GM20431 (cell line): ENCODE results near the gene PRRG4.
"Not testable (repeated sequence)": the region's sequence is repeated elsewhere in the genome, so short reads cannot be mapped to it uniquely, and the experiment has no call there.

Source experiments
- in situ Hi-C: fragments of 300-500 bp; cut with MseI, MboI; formaldehyde crosslinking; loops from one replicate; pipeline ENCODE4 v1.15.0; 2020; ENCODE audit warnings: low sequenced_read_pairs; ENCODE audit not compliant: unreplicated experiment

PRRG4 gene

DNA sequence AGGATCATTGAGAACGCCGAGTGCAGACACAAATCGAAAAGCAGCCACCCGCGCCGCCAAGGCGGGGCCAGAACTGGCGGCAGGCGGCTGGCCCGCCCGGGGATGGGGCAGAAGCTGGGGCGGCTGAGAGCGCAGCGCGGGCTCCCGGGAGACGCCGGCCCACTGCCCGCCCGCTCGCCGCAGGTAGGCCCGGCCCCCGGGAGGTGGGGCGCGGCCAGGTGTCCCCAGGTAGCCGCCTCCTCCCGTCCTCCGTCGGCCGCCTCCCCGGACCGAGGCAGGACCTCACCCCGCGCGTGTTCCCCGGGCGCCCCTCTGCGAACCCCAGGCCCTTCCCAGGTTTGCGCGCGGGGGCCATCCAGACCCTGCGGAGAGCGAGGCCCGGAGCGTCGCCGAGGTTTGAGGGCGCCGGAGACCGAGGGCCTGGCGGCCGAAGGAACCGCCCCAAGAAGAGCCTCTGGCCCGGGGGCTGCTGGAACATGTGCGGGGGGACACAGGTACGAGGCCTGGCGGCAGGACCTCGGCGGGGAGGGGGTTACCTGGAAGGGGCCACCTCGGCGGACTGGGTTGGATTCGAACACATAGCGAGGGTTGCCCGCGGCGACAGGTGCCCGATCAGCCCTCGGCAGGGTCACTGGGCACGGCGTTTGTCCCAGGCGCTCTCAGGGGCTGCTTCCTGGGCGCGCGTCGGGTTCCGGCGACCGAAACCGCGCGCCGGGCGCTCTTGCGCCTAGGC lies at the start of gene PRRG4:
Gene PRRG4 (plus strand): TSS at position 248 of the 733 bp plus-strand sequence. CDS start 603 bp downstream, outside the sequence.
- in situ Hi-C loops = no loop called here

DNA sequence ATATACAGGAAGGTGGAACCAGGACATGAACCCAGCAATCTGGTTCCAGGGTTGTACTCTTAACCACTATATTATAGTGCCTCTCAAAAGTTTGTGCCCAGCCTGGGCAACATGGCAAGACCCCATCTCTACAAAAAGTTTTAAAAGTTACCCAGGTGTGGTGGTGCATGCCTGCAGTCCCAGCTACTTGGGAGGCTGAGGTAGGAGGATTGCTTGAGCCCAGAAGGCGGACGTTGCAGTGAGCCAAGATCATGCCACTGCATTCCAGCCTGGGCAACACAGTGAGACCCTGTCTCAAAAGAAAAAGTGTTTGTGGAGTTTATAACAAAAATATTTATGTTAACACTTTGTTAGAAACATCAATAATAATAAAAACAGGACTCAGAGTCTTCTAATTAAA lies 48.9 kb upstream of the PRRG4 start:
- in situ Hi-C loops = not testable (repeated sequence)

DNA sequence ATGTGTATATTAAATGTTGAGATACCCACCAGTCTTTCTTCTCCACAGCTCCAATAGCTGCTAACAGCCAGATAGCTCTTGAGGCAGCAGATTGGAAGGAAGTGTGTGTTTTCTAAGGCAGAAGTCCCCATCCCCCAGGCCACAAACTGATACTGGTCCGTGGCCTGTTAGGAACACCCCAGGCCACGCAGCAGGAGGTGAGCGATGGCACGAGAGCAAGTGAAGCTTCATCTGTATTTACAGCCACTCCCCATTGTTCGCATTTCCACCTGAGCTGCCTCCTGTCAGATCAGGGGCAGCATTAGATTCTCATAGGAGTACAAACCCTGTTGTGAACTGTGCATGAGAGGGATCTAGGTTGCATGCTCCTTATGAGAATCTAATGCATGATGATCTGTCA lies 48.0 kb upstream of the PRRG4 start:
- in situ Hi-C loops = no loop called here

DNA sequence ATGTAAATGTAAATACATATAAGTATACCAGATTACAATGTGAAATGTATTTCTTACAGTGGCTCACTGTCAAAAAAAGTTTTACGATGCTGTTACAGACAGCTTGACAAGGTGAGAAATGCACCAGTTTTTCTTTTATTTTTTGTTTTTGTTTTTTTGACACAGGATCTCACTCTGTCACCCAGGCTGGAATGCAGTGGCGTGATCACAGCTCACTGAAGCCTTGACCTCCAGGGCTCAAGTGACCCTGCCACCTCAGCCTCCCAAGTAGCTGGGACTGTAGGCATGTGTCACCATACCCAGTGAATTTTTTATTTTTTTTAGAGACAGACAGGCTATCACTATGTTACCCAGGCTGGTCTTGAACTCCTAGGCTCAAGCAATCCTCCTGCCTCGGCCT lies 44.5 kb upstream of the PRRG4 start:
- in situ Hi-C loops = no loop called here

DNA sequence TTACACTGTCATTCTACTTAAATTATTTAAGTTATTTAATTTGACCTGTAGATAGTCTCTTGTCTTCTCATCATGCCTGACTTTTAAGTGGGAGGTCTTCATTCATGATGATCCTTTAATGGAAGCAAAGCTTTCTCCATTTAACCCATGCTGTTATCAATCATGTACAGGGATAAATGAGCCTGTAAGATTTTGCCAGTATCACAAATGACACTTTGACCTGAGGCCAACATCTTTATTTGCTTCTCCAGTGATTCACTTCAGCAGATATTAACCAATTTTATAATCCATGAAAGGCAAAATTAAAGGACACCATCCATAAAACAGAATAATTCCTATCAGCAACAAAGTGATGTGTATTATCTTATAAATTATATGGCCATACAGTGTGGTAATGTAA lies 42.9 kb upstream of the PRRG4 start:
- in situ Hi-C loops = no loop called here

DNA sequence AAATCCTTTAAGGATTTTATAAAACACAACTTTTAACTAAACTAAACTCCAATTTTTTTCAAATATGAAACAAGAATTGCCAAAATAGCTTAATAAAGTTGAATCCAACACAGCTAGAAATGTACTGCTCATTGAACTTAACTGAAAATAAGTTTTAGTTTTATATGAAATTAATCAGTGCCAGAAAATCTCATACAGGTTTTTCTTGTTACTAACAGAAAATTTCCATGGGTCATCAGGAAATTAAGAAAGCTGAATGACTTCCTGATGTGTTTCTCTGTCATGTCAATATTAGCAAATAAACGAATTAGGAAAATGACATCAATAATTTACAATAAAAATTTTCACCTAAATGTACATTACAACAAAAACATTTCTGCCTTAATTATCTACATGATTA lies 38.8 kb upstream of the PRRG4 start:
- in situ Hi-C loops = no loop called here

DNA sequence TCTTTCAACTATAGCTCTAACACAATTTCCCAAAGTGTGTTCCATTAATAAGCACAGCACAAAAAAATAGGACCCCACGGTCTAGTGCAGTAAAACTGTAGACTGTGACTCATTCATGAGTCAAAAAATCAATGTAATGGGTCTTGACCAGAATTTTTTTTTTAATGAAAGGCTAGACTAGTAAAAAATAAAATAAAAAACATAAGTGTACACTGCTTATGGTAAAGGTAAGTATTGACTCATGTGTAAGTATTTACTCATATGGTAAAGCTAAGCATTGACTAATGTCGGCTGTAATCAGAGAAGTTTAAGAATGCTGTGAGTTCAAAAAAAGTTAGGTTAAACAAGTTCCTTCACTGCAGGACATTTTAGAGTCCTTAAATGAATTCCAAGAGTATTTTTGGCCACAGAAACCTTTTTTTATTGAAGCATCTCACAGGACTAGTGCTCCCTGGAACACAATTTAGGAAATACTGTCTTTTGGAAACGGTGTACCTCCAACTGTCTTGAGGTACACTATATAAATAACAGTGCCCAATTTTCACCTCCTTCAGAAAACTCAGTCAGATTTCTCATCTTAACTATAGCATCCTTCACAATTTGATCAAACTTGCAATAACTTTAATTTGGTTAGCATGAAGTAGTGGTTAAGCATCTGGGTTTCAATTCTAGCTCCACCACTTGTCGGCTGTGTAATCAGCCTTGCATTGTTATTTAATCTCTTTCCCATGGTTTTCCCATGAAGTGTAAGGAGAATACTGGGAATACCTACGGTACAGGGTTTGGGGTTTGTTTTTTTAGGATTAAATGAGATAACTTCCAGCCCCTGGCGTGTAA lies 37.4 kb upstream of the PRRG4 start:
- in situ Hi-C loops = no loop called here

DNA sequence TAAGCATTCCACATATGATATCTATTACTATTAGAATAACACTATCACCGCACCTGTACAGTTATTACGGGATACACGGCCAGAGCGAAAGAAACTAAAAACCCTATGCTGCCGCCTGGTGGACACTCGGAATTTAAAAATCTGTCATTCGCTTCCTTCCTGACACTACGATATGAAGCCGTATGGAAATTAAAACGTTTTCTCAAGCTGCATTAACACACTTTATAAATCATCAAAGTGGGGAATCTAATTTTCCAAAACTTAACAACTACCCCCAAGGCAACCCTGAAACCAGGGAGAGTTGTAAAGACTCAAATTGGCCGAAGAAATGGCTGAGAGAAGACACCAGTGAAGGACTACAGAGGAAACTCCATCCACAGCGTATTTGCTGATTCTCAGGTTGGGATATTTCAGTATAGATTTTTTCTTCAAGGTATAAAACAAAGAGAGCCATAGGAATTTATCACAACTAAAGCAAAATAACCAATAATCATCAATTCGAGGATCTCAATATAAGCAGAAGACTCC lies 36.7 kb upstream of the PRRG4 start:
- in situ Hi-C loops = no loop called here

DNA sequence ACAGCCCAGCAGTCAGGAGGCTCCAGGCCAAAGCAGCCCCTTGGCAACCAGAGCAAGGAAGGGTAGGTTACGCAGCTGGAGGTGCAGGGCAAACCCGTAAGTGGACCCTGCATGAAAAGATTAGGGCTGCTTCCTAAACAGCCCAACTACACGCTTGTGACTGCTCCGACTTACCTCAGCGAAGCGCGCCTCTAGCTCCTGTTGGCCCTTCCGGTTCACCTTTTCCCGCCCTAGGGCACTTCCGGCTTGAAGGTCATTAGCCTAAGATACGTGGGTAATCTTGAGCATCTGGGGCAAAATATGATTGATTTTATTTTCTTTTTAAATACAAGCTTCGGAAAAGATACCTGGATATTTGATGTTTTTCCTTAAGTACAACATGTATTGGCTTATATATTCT lies 35.3 kb upstream of the PRRG4 start, which contains the start of gene CCDC73:
Gene CCDC73 (minus strand): TSS at position 224 of the 400 bp plus-strand sequence. CDS start 34,419 bp downstream, outside the sequence.
- in situ Hi-C loops = no loop called here

DNA sequence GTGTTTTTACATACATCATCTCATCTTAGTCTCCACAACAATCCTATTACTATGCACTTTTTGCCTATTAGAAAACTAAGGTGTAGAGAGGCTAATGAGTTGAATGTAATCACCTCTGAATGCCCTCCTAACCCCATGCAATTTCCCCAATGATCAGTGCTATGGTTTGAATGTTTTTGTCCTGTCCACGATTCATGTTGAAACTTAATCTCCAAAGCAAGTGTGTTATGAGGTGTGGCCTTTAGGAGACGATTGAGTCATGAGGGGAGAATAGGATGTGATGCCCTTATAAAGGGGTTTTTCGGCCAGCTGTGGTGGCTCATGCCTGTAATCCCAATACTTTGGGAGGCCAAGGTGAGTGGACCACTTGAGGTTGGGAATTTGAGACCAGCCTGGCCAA lies 33.3 kb upstream of the PRRG4 start:
- in situ Hi-C loops = no loop called here

DNA sequence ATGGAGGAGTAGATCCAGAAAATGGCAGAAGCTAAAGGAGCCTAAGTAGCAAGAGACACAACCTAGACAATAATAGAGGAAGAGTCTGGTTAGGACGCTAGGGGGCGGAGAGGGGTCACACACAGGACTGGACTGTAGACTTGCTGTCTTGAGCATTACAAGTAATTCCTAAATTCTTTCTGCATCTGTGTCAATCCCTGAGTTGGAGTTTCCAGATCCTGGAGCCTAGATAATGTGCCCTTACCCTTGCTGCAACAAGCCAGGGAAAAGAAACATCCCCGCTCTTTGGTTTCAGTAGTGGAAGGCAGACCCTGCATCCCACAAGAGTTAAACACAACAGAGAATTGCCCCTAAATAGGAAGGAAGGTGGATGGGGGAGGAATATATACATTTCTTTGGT lies 20.4 kb upstream of the PRRG4 start:
- in situ Hi-C loops = no loop called here

DNA sequence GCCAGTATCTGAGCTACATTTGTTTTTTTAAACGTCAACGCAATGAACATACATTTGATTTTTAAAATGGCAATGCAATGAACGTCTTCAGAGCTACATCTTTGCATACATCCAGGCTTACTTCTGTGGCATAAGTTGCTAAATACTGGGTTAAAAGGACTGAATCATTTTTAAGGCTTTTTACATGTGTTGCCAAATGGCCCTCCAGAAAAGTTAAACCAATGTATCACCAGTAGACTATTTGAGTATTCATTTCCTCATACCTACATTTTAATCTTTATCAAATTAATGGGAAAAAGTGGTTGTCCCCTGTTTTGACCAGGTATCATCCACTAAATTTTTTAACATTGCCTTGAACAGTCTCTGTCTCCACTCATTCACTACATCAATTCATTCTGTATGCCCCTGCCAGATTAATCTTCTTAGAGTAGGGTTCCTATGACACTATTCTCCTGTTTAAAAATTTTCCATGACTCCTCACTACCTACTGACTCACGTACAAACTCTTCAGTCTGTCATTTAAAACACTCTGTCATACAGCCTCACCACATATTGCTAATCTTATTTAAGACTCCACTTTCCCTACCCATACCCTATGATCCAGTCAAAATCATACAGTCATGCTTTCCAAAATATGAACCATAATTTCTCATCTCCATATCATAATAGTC lies 12.4 kb upstream of the PRRG4 start:
- in situ Hi-C loops = no loop called here

DNA sequence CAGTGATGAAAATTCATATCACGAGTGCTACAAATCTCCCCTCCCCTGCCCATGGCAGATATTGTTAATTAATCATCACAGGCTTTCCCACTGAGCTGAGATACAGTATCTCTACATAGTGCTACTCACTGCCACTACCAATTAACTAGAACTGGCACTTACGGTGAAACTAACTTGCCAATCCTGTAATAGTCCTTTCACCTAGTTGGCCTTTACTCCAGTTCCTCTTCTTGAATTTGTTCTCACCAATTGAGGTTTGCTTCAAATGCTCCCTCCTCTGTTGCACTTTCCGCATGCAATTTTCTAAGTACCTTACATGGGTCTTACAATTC lies 11.9 kb upstream of the PRRG4 start:
- in situ Hi-C loops = no loop called here

DNA sequence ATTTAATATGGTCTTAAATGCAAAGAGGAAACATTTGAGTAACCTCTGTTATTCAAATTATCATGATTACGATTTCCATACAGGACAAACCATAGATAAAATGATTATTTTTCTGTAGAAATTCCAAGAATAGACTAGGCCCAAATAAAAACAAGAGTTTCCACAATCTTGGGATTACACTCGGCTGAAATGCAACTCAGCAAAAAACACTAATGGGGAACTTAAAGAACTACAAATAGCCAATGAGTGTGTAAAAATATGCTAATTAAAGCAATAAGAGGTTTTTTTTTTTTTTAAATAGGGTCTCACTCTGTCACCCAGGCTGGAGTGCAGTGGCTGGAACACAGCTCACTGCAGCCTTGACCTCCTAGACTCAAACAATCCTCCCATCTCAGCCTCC lies 10.5 kb upstream of the PRRG4 start:
- in situ Hi-C loops = no loop called here

DNA sequence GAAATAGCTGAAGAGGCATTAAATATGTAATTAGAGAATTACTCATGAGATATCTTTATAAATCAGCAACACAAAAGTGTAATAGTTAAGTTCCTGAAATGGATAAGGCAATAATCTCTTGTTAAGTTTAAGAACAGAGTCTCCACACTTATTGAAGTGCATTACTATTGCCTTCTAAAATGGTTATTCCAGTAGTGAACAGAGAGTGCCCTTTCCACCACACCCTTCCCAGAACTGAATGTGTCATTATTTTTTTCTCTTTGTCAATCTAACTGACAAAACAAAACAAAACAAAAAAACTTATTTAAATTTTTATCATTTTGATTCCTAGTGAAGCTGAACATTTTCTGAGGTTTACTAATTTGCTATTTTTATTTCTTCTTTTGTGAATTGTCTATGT lies 9.2 kb upstream of the PRRG4 start:
- in situ Hi-C loops = no loop called here

DNA sequence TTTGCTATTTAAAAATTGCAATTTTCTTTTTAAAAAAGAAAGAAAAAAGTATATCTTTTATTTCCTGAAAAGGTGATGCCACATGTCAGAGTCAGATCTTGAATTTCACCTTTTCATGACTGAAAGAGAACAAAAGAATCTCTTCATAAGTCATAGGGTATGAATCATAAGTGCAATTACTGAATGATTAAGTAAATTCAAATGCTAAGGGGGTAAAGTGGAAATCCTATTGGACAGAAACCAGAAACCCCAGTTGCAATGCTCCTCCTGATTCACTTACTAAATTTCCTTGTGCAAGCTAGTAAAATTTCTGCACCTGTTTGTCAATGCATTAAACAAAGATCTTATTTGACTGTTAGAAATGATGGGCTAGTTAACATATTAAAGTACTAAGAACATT lies 8.2 kb upstream of the PRRG4 start:
- in situ Hi-C loops = no loop called here

DNA sequence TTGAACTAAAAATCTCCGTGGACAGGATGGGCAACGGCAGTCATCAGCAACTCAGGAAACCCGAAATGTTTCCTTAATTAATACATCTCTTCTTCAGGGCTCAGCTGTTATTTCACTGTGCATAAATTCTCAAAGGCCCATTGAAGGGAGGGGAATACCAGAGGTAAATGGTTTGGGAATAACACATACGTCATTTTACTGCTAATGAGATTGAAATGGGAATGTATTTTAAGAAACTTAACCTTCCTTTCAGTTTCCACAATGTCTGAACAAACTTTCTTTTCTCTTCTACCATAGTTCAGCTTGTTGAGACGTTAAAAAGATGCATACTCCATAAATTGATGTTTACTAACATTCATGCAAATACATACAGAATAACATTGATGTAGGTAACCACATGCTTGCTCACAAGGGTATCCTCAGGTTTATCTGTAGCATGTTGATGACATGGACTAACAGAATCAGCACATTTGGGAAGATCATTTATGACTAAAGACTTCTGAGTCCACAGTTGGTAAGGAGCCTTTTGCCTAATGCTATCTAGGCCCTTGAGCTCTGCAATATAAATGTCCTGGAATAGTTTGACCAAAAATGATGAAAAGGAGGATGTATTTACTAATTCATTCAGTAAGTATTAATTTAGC lies 7.7 kb upstream of the PRRG4 start:
- in situ Hi-C loops = no loop called here

DNA sequence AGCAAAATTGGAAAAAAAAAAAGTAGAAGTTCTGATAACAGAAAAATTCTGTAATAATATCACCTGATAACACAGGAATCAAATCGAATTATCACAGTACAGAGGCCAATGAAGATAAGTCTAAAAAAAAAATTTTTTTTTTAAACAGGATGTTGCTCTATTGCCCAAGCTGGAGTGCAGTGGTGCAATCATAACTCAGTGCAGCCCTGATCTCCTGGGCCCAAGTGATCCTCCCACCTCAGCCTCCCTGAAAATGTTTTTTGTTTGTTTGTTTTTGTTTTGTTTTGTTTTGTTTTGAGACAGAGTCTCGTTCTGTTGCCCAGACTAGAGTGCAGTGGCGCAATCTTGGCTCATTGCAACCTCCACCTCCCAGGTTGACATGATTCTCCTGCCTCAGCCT lies 6.1 kb upstream of the PRRG4 start:
- in situ Hi-C loops = not testable (repeated sequence)

DNA sequence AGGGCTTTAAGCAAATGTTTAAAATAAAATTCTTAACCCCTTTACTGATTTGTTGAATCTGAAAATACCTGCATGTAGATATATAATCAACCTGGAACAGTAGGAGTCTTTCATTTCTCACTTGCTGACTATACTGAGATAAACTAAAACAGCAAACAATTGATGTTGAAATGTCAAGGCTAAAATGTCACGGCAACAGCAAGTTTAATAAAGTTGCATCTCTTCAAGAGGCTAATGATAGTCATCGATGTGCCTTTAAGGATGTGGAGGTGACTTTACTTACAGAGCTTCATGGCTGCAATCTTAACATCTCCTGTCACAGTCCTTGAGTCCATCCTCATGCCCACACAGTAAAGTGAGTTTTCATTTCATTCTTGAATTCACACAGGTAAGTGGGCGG lies 3.6 kb upstream of the PRRG4 start:
- in situ Hi-C loops = no loop called here

DNA sequence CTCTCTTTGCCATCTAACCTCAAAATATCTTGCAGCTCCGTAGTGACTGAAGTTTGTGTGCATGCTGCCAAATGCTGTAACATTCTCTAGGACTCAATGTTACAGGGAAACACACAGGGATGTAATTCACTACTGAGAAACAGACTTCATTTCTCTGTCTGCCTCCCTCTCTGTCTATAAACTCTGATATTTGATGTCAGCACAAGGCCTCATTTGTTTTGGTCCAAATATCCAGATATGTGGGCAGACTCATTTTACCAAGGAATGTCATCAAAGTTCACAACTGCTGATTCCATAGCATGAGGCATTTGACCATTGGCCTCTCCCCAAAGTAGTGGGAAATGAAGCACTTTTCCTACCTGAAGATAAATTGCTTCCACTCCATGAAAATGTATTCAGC lies 2.5 kb upstream of the PRRG4 start:
- in situ Hi-C loops = no loop called here
